ENCODE results near the gene SULT1A2. TPM values are rescaled to one million over a fixed set of nuclear protein-coding genes. Genes with fewer than 3 reads are reported as not detected.
A peak's percentile ranks its signal among the peaks of the same experiment; 100 is the strongest.
"Not testable (repeated sequence)": the region's sequence is repeated elsewhere in the genome, so short reads cannot be mapped to it uniquely, and the experiment has no call there.

SULT1A2 gene
- total RNA-seq, 2 experiments from 2014 or later: 0.26 to 0.30 TPM

- intact Hi-C loops (cut with DNase I, micrococcal nuclease); DNase-seq; H3K27me3 Mint-ChIP-seq; H3K27ac Mint-ChIP-seq; ATAC-seq; H3K9me3 Mint-ChIP-seq (ENCODE audit: low read depth); H3K4me1 Mint-ChIP-seq; H3K36me3 Mint-ChIP-seq (ENCODE audit: low read depth); POLR2A ChIA-PET; H3K4me3 Mint-ChIP-seq: not testable (repeated sequence)
- CTCF ChIA-PET: interaction anchor here (1.0 kb wide), 1 partner anchor 11 kb away, joined by 4 read pairs; no protein-coding TSS in a partner anchor
Measured at GRCh38 chr16:28608496-28608808, 11.6 kb upstream of the SULT1A2 start.

GRCh38 chr16:28607681-28608495 is 11.0 kb upstream of the SULT1A2 start:
- H3K27ac Mint-ChIP-seq; H3K27me3 Mint-ChIP-seq; H3K9me3 Mint-ChIP-seq (ENCODE audit: low read depth); DNase-seq; H3K36me3 Mint-ChIP-seq (ENCODE audit: low read depth); H3K4me1 Mint-ChIP-seq; ATAC-seq; intact Hi-C loops (cut with DNase I, micrococcal nuclease); POLR2A ChIA-PET; H3K4me3 Mint-ChIP-seq: not testable (repeated sequence)
- CTCF ChIA-PET: interaction anchor here (1.0 to 1.2 kb wide), 3 partner anchors 9 to 52 kb away, joined by 4 read pairs; no protein-coding TSS in a partner anchor

- peaks cover 9% of the 10 kb centered on the region for H3K4me1 Mint-ChIP-seq
Measured at GRCh38 chr16:28607116-28607623, 10.3 kb upstream of the SULT1A2 start.

GRCh38 chr16:28606291-28607115 is 9.7 kb upstream of the SULT1A2 start:
- DNase-seq (no peak), ATAC-seq (peak; percentile 27)
- ChIA-PET CTCF (interaction anchor here (1.2 kb wide), 2 partner anchors 10 to 51 kb away, joined by 4 read pairs; no protein-coding TSS in a partner anchor), POLR2A (no interaction called here)
- Mint-ChIP-seq H3K4me3 (no peak overlapping the region), H3K27me3 (no peaks in the 10 kb centered on the region), H3K27ac (no peak overlapping the region), H3K36me3 (ENCODE audit: low read depth) (peaks cover 3% of the 10 kb centered on the region), H3K4me1 (peaks cover 9% of the 10 kb centered on the region), H3K9me3 (ENCODE audit: low read depth) (no peaks in the 10 kb centered on the region)
- intact Hi-C loops (cut with DNase I, micrococcal nuclease): no loop called here

More at GRCh38 chr16:28607116-28607623, 10.3 kb upstream of the SULT1A2 start:
- Mint-ChIP-seq H3K4me3 (no peak overlapping the region), H3K9me3 (ENCODE audit: low read depth) (no peaks in the 10 kb centered on the region), H3K36me3 (ENCODE audit: low read depth) (peaks cover 3% of the 10 kb centered on the region), H3K27ac (no peak overlapping the region), H3K27me3 (no peaks in the 10 kb centered on the region)
- CTCF ChIA-PET: interaction anchor here (1.2 kb wide), 2 partner anchors 10 to 51 kb away, joined by 4 read pairs; no protein-coding TSS in a partner anchor
- intact Hi-C loops (cut with DNase I, micrococcal nuclease): no loop called here
- no peak for ATAC-seq
- POLR2A ChIA-PET: no interaction called here
- DNase-seq: no peak

GRCh38 chr16:28604186-28604565 is 7.3 kb upstream of the SULT1A2 start:
- no peak overlapping the region for H3K27ac Mint-ChIP-seq
- ChIA-PET POLR2A (no interaction called here), CTCF (no interaction called here)
- ATAC-seq (no peak), DNase-seq (no peak)
- no peak overlapping the region for H3K4me3 Mint-ChIP-seq
- intact Hi-C loops (cut with DNase I, micrococcal nuclease): no loop called here
- peaks cover 3% of the 10 kb centered on the region for H3K36me3 Mint-ChIP-seq (ENCODE audit: low read depth)
- no peaks in the 10 kb centered on the region for H3K27me3 Mint-ChIP-seq
- no peaks in the 10 kb centered on the region for H3K4me1 Mint-ChIP-seq
- H3K9me3 Mint-ChIP-seq (ENCODE audit: low read depth): no peaks in the 10 kb centered on the region

- no peak overlapping the region for H3K27ac Mint-ChIP-seq
- H3K4me1 Mint-ChIP-seq: no peaks in the 10 kb centered on the region
- ChIA-PET POLR2A (no interaction called here), CTCF (no interaction called here)
- DNase-seq (no peak), ATAC-seq (no peak)
- intact Hi-C loops (cut with DNase I, micrococcal nuclease): no loop called here
- peaks cover 3% of the 10 kb centered on the region for H3K36me3 Mint-ChIP-seq (ENCODE audit: low read depth)
- H3K4me3 Mint-ChIP-seq: no peak overlapping the region
- no peaks in the 10 kb centered on the region for H3K27me3 Mint-ChIP-seq
- no peaks in the 10 kb centered on the region for H3K9me3 Mint-ChIP-seq (ENCODE audit: low read depth)
Measured at GRCh38 chr16:28603381-28604185, 6.7 kb upstream of the SULT1A2 start.

GRCh38 chr16:28602529-28602928 is 5.7 kb upstream of the SULT1A2 start:
- ChIA-PET CTCF (no interaction called here), POLR2A (no interaction called here)
- H3K27ac Mint-ChIP-seq: no peak overlapping the region
- intact Hi-C loops (cut with DNase I, micrococcal nuclease): no loop called here
- peaks cover 3% of the 10 kb centered on the region for H3K36me3 Mint-ChIP-seq (ENCODE audit: low read depth)
- H3K4me1 Mint-ChIP-seq: no peaks in the 10 kb centered on the region
- no peaks in the 10 kb centered on the region for H3K9me3 Mint-ChIP-seq (ENCODE audit: low read depth)
- DNase-seq (no peak), ATAC-seq (no peak)
- no peaks in the 10 kb centered on the region for H3K27me3 Mint-ChIP-seq
- H3K4me3 Mint-ChIP-seq: no peak overlapping the region

- ATAC-seq; intact Hi-C loops (cut with DNase I, micrococcal nuclease); H3K9me3 Mint-ChIP-seq (ENCODE audit: low read depth); DNase-seq; H3K4me3 Mint-ChIP-seq; H3K27me3 Mint-ChIP-seq; CTCF ChIA-PET; H3K36me3 Mint-ChIP-seq (ENCODE audit: low read depth); H3K27ac Mint-ChIP-seq; POLR2A ChIA-PET; H3K4me1 Mint-ChIP-seq: not testable (repeated sequence)
Measured at GRCh38 chr16:28602062-28602461, 5.2 kb upstream of the SULT1A2 start.

GRCh38 chr16:28601589-28601988 is 4.7 kb upstream of the SULT1A2 start:
- H3K36me3 Mint-ChIP-seq (ENCODE audit: low read depth); CTCF ChIA-PET; H3K9me3 Mint-ChIP-seq (ENCODE audit: low read depth); H3K27ac Mint-ChIP-seq; intact Hi-C loops (cut with DNase I, micrococcal nuclease); H3K4me1 Mint-ChIP-seq; DNase-seq; H3K4me3 Mint-ChIP-seq; ATAC-seq; POLR2A ChIA-PET; H3K27me3 Mint-ChIP-seq: not testable (repeated sequence)

- intact Hi-C loops (cut with DNase I, micrococcal nuclease); ATAC-seq: not testable (repeated sequence)
Measured at GRCh38 chr16:28600965-28601364, 4.1 kb upstream of the SULT1A2 start.

More at GRCh38 chr16:28600965-28601364, 4.1 kb upstream of the SULT1A2 start:
- CTCF ChIA-PET; H3K4me3 Mint-ChIP-seq; POLR2A ChIA-PET; H3K9me3 Mint-ChIP-seq (ENCODE audit: low read depth); H3K4me1 Mint-ChIP-seq; DNase-seq; H3K36me3 Mint-ChIP-seq (ENCODE audit: low read depth); H3K27ac Mint-ChIP-seq; H3K27me3 Mint-ChIP-seq: not testable (repeated sequence)
